CD4-positive, alpha-beta memory T cell (primary cell): ENCODE results near the gene HES1. TPM values are rescaled to one million over a fixed set of nuclear protein-coding genes. Genes with fewer than 3 reads are reported as not detected.
A peak's percentile ranks its signal among the peaks of the same experiment; 100 is the strongest.

Experiments used
- CTCF ChIA-PET: fragments of 350-600 bp; sonication (Branson Sonifier 250); formaldehyde crosslinking; loops from one replicate; lab custom pipeline; 2021; ENCODE audit warnings: inconsistent platforms; ENCODE audit not compliant: partially characterized antibody; lab: Charles Lee
- POLR2A ChIA-PET: fragments of 350-600 bp; sonication (Branson Sonifier 250); formaldehyde crosslinking; loops from one replicate; lab custom pipeline; 2021; ENCODE audit not compliant: partially characterized antibody; lab: Charles Lee
- DNase-seq, 5 donors: peaks; one replicate each; pipeline versions ENCODE4 v3.0.0 to v3.0.0-alpha.2; 2020 to 2022; ENCODE audit warnings: mixed read lengths in 1 of 5
- H3K27ac ChIP-seq: one replicate; pipeline ENCODE4 v1.7.0; 2013; ENCODE audit warnings: low read depth, low read length
- H3K27me3 ChIP-seq: 2 replicates; pipeline ENCODE4 v1.7.0; 2013; ENCODE audit warnings: mild to moderate bottlenecking, low read length, moderate library complexity; ENCODE audit not compliant: insufficient read depth
- H3K36me3 ChIP-seq: 2 replicates; pipeline ENCODE4 v1.7.0; 2013; ENCODE audit warnings: mild to moderate bottlenecking, low read length, moderate library complexity; ENCODE audit not compliant: insufficient read depth
- H3K4me1 ChIP-seq: 2 replicates; pipeline ENCODE4 v1.7.0; 2013; ENCODE audit warnings: mild to moderate bottlenecking, low read length, moderate library complexity; ENCODE audit not compliant: insufficient read depth
- H3K4me3 ChIP-seq, 2 donors: one replicate each; pipeline ENCODE4 v1.7.0; 2013; ENCODE audit warnings: low read length in 2 of 2, mild to moderate bottlenecking in 1 of 2
- H3K9me3 ChIP-seq, 2 donors: one replicate each; pipeline ENCODE4 v1.7.0; 2013; ENCODE audit warnings: low read length in 2 of 2, control low read depth in 1 of 2; ENCODE audit not compliant: control insufficient read depth in 1 of 2
- H3K27ac Mint-ChIP-seq, 7 donors: one replicate each; pipeline ENCODE4 v1.8.0; 2020 to 2021; ENCODE audit warnings: mixed read lengths in 7 of 7, mild to moderate bottlenecking in 6 of 7, inconsistent platforms in 3 of 7, moderate library complexity in 3 of 7
- H3K27me3 Mint-ChIP-seq, 2 donors: one replicate each; pipeline ENCODE4 v1.8.0; 2020 to 2021; ENCODE audit warnings: mixed read lengths in 2 of 2
- H3K36me3 Mint-ChIP-seq, 2 donors: one replicate each; pipeline ENCODE4 v1.8.0; 2020 to 2021; ENCODE audit warnings: mixed read lengths in 2 of 2, inconsistent platforms in 1 of 2, mild to moderate bottlenecking in 1 of 2
- H3K4me1 Mint-ChIP-seq, 4 donors: one replicate each; pipeline ENCODE4 v1.8.0; 2020 to 2021; ENCODE audit warnings: mixed read lengths in 4 of 4, mild to moderate bottlenecking in 1 of 4
- H3K4me3 Mint-ChIP-seq, 8 donors: one replicate each; pipeline ENCODE4 v1.8.0; 2020 to 2021; ENCODE audit warnings: mixed read lengths in 8 of 8, mild to moderate bottlenecking in 7 of 8, moderate library complexity in 6 of 8, inconsistent platforms in 3 of 8
- H3K9me3 Mint-ChIP-seq, 8 donors: one replicate each; pipeline ENCODE4 v1.8.0; 2020 to 2021; ENCODE audit warnings: mixed read lengths in 8 of 8, mild to moderate bottlenecking in 5 of 8, inconsistent platforms in 3 of 8, moderate library complexity in 1 of 8
- intact Hi-C: fragments of 100-400 bp; cut with micrococcal nuclease; formaldehyde crosslinking; loops from one replicate; pipeline ENCODE4 v1.15.1; 2023
- polyA plus RNA-seq, 2 donors: library from polyadenylated mRNA; unstranded; fragments of 300-500 nt; fragmentation: Illumina TruSeq; gene quantifications; one replicate each; pipeline ENCODE4 v1.2.3, GENCODE V29; 2021
- total RNA-seq, 2 experiments: library from RNA; stranded (reverse); gene quantifications; one replicate each; pipeline ENCODE4 v1.2.3, GENCODE V29; 2021

Gene HES1
- total and polyA plus RNA-seq, 4 experiments from 2014 or later, result 0.11 to 0.50 TPM; not detected in 2

DNA sequence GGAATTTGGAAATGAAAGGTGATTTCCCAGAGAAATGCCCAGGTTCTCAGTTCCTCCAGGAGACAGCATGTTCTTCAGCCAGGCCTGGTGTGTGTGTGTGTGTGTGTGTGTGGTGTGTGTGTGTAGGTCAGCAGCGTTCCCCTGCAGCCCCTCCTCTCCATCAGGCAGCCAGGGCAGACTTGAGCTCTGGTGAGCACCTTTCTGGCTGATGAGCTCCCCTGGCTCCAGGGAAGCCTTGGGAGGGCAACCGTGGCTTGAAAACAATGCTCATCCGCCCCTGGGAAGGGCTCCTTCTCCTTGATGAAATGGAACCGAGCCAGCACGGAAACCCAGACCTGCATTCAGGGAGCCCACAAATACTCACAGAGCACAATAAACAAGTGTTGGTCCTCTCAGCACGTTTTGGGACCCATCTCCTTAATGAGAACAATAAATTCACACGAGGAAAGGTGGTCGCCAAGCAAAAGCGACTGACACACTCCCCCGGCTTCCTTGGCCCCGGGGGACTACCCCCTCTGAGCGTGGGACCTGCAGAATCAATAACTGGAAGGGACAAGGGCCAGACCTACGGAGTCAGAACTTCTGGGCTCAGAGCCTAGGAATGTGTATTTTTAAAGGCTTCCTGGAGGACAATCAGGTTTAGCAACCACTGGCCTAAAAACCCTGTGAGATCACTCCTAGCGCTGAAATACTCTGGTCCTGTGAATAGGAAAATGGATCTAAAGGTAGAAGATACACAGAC is 38.6 kb upstream of the HES1 start:
- Mint-ChIP-seq H3K27me3 (peaks cover 8 to 10% of the 10 kb centered on the region in 2 donors), H3K4me3 (no peak overlapping the region), H3K9me3 (no peaks in the 10 kb centered on the region), H3K4me1 (no peaks in the 10 kb centered on the region), H3K36me3 (no peaks in the 10 kb centered on the region), H3K27ac (no peak overlapping the region)
- Histone ChIP-seq H3K4me3 (no peak overlapping the region), H3K4me1 (no peaks in the 10 kb centered on the region), H3K9me3 (no peaks in the 10 kb centered on the region), H3K36me3 (no peaks in the 10 kb centered on the region), H3K27me3 (no peaks in the 10 kb centered on the region), H3K27ac (no peak overlapping the region)
- intact Hi-C loops, result no loop called here
- DNase-seq, result no peak
- CTCF ChIA-PET, result interaction anchor here (0.6 kb wide), 1 partner anchor 49 kb away, joined by 4 read pairs; no protein-coding TSS in a partner anchor
- POLR2A ChIA-PET, result no interaction called here

DNA sequence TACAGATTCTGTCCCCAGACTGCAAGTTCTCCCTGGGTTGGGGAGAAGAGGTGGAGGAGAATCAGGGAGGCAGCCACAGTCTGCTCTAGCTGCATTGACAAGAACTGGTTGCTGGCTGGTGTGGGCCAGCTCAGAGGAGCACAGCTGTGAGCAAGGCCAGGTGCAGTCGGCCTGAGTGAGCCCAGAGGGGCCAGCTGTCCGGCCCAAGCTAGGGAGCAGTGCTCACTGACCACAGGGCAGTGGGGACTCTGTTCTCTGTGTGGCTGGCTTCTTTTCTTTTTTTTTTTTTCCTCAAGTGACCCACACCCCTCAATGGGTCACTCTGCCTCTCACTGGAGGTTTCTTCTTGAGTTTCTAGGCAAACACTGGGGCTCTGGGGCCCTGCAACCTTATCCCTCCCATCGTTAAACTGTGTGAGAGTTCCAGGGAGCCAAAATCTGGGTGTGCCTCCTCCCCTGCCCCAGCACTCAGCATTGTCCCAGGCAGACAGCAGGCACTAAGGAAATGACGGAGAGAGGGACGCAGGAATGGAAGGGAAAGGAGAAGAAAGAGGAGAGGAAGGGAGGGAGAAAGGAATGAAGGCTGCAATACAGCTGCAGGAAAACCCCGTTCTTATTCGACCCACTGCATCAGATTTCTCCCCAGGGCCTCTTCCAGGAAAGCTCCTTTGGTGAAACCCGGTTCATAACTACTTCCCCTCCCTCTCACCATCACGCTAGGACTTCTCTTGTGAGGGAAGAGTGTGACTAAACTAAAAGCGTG is 37.7 kb upstream of the HES1 start:
- Histone ChIP-seq H3K9me3 (no peaks in the 10 kb centered on the region), H3K27me3 (no peaks in the 10 kb centered on the region), H3K4me3 (no peak overlapping the region), H3K27ac (no peak overlapping the region), H3K36me3 (no peaks in the 10 kb centered on the region), H3K4me1 (peaks cover 5% of the 10 kb centered on the region)
- H3K4me1 Mint-ChIP-seq, result peaks cover 1 to 2% (median 2%) of the 10 kb centered on the region in 4 donors
- H3K36me3 Mint-ChIP-seq, result no peaks in the 10 kb centered on the region
- CTCF ChIA-PET, result no interaction called here
- no peak for DNase-seq
- no peak overlapping the region for H3K4me3 Mint-ChIP-seq
- intact Hi-C loops, result no loop called here
- POLR2A ChIA-PET, result no interaction called here
- H3K9me3 Mint-ChIP-seq, result no peaks in the 10 kb centered on the region
- H3K27ac Mint-ChIP-seq, result no peak overlapping the region
- H3K27me3 Mint-ChIP-seq, result peaks cover 9 to 11% of the 10 kb centered on the region in 2 donors

DNA sequence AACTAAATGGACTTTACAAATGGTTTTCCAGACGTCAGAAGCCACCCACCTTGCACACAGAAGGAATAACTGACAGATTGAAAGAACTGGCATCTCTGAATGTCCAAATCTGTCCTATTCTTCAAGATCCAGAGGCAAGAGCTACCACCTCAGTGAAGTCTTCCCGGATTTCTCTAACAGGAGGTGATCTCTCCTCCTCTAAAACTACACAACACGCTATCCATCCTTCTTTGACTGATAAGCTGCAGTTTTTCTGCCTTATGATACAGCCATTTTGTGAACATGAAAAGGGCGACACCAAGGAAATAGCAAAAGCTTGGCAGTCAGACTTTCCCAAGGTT is 37.1 kb upstream of the HES1 start:
- Mint-ChIP-seq H3K4me1 (peaks cover 6 to 7% (median 6%) of the 10 kb centered on the region in 4 donors), H3K27ac (no peak overlapping the region), H3K27me3 (peaks cover 9 to 14% of the 10 kb centered on the region in 2 donors), H3K9me3 (no peaks in the 10 kb centered on the region), H3K36me3 (no peaks in the 10 kb centered on the region), H3K4me3 (no peak overlapping the region)
- Histone ChIP-seq H3K27me3 (no peaks in the 10 kb centered on the region), H3K4me1 (peaks cover 9% of the 10 kb centered on the region), H3K36me3 (no peaks in the 10 kb centered on the region), H3K4me3 (no peak overlapping the region), H3K27ac (no peak overlapping the region), H3K9me3 (no peaks in the 10 kb centered on the region)
- ChIA-PET POLR2A (no interaction called here), CTCF (no interaction called here)
- intact Hi-C loops, result no loop called here
- DNase-seq, result no peak

DNA sequence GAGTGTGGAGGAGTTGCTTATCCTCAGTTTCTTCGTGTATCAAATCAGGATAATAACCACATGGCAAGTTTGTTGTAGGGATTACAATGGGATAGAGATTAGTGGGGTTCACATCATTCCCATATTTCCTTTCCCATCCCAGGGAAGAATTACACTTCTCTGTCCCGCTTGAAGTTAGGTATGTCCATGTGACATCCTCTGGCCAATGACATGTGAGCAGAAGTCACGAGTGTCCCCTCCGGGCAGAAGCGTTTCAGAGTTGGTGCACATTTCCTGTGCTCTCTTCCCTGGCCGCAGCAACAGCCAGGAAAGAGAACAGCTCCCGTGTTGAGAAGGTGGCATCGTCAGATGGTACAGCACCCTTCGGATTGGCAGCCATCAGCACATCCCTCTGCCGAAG is 36.7 kb upstream of the HES1 start:
- no peaks in the 10 kb centered on the region for H3K36me3 Mint-ChIP-seq
- no peak overlapping the region for H3K4me3 ChIP-seq
- H3K27me3 Mint-ChIP-seq, result peaks cover 9 to 14% of the 10 kb centered on the region in 2 donors
- no peak for DNase-seq
- no peaks in the 10 kb centered on the region for H3K9me3 Mint-ChIP-seq
- H3K27ac ChIP-seq, result no peak overlapping the region
- no peaks in the 10 kb centered on the region for H3K36me3 ChIP-seq
- no peaks in the 10 kb centered on the region for H3K9me3 ChIP-seq
- intact Hi-C loops, result no loop called here
- H3K4me1 Mint-ChIP-seq, result peaks cover 6 to 8% (median 7%) of the 10 kb centered on the region in 4 donors
- peaks cover 9% of the 10 kb centered on the region for H3K4me1 ChIP-seq
- ChIA-PET CTCF (no interaction called here), POLR2A (no interaction called here)
- H3K27ac Mint-ChIP-seq, result no peak overlapping the region
- H3K4me3 Mint-ChIP-seq, result no peak overlapping the region
- H3K27me3 ChIP-seq, result no peaks in the 10 kb centered on the region

DNA sequence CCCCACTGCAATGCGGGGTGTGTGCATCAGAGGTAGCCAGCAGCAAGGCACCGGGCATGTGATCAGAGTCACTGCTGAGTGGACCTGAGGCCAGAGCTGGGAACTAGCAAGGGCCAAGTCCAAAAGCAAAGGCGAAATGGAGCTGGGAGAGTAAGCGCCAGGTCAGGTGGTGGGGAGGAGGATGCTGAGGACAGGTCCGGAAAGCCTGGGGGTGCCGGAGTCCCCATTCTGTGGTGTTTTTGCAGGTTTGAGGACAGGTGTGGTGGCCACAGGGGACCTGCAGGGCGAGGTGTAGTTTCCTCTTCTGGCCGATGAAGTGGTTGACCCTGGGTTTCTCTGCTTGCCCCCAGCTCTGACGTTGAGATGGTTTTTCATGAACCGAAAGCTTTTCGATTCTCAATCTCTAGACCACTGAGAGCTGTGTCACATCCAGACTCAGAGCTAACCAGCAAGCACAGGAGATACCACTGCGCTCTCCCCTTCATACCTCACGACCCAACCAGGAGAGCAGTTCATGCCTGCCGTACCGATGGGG is 35.0 kb upstream of the HES1 start:
- H3K27ac Mint-ChIP-seq, result no peak overlapping the region
- ChIA-PET POLR2A (no interaction called here), CTCF (no interaction called here)
- no peak overlapping the region for H3K27ac ChIP-seq
- no peaks in the 10 kb centered on the region for H3K27me3 ChIP-seq
- no peak overlapping the region for H3K4me3 ChIP-seq
- H3K4me3 Mint-ChIP-seq, result no peak overlapping the region
- H3K36me3 ChIP-seq, result no peaks in the 10 kb centered on the region
- intact Hi-C loops, result no loop called here
- H3K36me3 Mint-ChIP-seq, result no peaks in the 10 kb centered on the region
- H3K9me3 ChIP-seq, result no peaks in the 10 kb centered on the region
- peaks cover 10 to 18% of the 10 kb centered on the region in 2 donors for H3K27me3 Mint-ChIP-seq
- H3K9me3 Mint-ChIP-seq, result no peaks in the 10 kb centered on the region
- no peak for DNase-seq
- peaks cover 6 to 10% (median 7%) of the 10 kb centered on the region in 4 donors for H3K4me1 Mint-ChIP-seq
- H3K4me1 ChIP-seq, result peaks cover 9% of the 10 kb centered on the region

DNA sequence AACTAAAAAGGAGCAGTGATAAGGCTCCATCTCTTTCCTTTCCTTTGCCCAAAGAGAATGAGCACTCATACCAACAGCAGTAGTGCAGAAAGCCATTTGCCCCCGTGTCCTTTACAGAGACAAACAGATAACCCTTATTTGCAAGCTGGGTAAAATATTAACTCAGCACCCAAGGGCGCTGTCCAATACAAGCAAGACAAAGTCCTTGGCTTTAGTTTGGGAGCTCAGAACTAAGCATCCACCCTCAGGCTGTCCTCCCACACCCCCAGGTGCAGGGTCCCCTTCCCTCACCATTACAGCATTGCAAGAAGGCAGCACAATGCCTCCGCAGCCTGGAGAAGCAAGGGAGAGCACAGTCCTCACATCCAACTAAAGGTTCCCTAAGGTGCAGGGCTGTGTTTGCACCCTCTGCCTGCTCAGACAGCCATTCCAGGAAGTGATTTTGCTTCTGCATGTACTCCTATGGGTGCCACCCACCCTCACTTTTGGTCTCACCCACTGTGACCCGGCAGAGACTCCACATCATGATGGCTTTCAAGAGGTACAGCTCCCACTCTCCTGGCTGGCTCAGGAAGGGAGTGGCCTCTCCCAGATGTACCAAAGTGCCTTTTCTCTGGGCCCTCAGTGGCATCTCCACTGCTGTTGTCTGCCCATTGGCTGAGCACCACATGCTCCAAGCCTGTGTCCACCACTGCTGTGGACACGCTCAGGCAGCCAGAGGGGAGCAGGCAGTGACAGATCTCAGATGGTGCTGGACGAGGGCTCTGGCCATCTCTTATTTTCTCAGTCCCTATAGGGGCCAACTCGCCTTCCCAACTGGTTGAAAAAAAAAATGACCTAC is 34.1 kb upstream of the HES1 start:
- H3K4me3 Mint-ChIP-seq, result no peak overlapping the region
- H3K4me1 ChIP-seq, result peaks cover 9% of the 10 kb centered on the region
- DNase-seq, result no peak
- H3K27me3 Mint-ChIP-seq, result peaks cover 10 to 21% of the 10 kb centered on the region in 2 donors
- H3K27ac Mint-ChIP-seq, result peak overlapping the region in 2 of 7 donors; percentile 19 to 67
- no peak overlapping the region for H3K27ac ChIP-seq
- H3K27me3 ChIP-seq, result no peaks in the 10 kb centered on the region
- no peaks in the 10 kb centered on the region for H3K9me3 ChIP-seq
- ChIA-PET POLR2A (no interaction called here), CTCF (no interaction called here)
- no peak overlapping the region for H3K4me3 ChIP-seq
- intact Hi-C loops, result loop anchor here (2.0 kb wide), 1 partner anchor 33 kb away; no protein-coding TSS in a partner anchor
- H3K36me3 ChIP-seq, result no peaks in the 10 kb centered on the region
- no peaks in the 10 kb centered on the region for H3K36me3 Mint-ChIP-seq
- peaks cover 6 to 10% (median 7%) of the 10 kb centered on the region in 4 donors for H3K4me1 Mint-ChIP-seq
- H3K9me3 Mint-ChIP-seq, result no peaks in the 10 kb centered on the region
